Ecto neural progenitor cell (in vitro differentiated cells): ENCODE measurements around the gene PSEN1.

Source experiments
- DNase-seq: peaks from one replicate; pipeline ENCODE4 v3.0.0-alpha.2; 2018; ENCODE audit warnings: low spot score

PSEN1 gene

GRCh38 chr14:73253721-73254120, 117.4 kb downstream of the PSEN1 start:
- DNase-seq: no peak

GRCh38 chr14:73254247-73255004, 118.1 kb downstream of the PSEN1 start:
- no peak for DNase-seq

- DNase-seq: no peak
Measured at GRCh38 chr14:73255005-73255400, 118.7 kb downstream of the PSEN1 start.

GRCh38 chr14:73255693-73256225, 119.5 kb downstream of the PSEN1 start:
- no peak for DNase-seq

- no peak for DNase-seq
Measured at GRCh38 chr14:73258076-73258475, 121.8 kb downstream of the PSEN1 start.

- no peak for DNase-seq
Measured at GRCh38 chr14:73258845-73259611, 122.7 kb downstream of the PSEN1 start.

GRCh38 chr14:73259837-73260236, 123.5 kb downstream of the PSEN1 start:
- DNase-seq: no peak

- no peak for DNase-seq
Measured at GRCh38 chr14:73260574-73260973, 124.3 kb downstream of the PSEN1 start.

- no peak for DNase-seq
Measured at GRCh38 chr14:73261075-73261474, 124.8 kb downstream of the PSEN1 start.

GRCh38 chr14:73261520-73262426, 125.5 kb downstream of the PSEN1 start:
- DNase-seq: no peak

GRCh38 chr14:73262427-73263183, 126.3 kb downstream of the PSEN1 start:
- DNase-seq: no peak

- DNase-seq: no peak
Measured at GRCh38 chr14:73263606-73264005, 127.3 kb downstream of the PSEN1 start.

GRCh38 chr14:73264080-73264884, 128.0 kb downstream of the PSEN1 start:
- DNase-seq: no peak

GRCh38 chr14:73264885-73265720, 128.8 kb downstream of the PSEN1 start:
- DNase-seq: no peak

- peak; percentile 17 for DNase-seq
Measured at GRCh38 chr14:73265721-73266046, 129.4 kb downstream of the PSEN1 start.

- DNase-seq: no peak
Measured at GRCh38 chr14:73266317-73266716, 130.0 kb downstream of the PSEN1 start.

- peak; percentile 23 for DNase-seq
Measured at GRCh38 chr14:73267474-73267873, 131.2 kb downstream of the PSEN1 start.

- DNase-seq: no peak
Measured at GRCh38 chr14:73269729-73270531, 133.6 kb downstream of the PSEN1 start.

- DNase-seq: no peak
Measured at GRCh38 chr14:73272393-73272792, 136.1 kb downstream of the PSEN1 start.
